ENCODE results near the gene LRRC14B.

DNA sequence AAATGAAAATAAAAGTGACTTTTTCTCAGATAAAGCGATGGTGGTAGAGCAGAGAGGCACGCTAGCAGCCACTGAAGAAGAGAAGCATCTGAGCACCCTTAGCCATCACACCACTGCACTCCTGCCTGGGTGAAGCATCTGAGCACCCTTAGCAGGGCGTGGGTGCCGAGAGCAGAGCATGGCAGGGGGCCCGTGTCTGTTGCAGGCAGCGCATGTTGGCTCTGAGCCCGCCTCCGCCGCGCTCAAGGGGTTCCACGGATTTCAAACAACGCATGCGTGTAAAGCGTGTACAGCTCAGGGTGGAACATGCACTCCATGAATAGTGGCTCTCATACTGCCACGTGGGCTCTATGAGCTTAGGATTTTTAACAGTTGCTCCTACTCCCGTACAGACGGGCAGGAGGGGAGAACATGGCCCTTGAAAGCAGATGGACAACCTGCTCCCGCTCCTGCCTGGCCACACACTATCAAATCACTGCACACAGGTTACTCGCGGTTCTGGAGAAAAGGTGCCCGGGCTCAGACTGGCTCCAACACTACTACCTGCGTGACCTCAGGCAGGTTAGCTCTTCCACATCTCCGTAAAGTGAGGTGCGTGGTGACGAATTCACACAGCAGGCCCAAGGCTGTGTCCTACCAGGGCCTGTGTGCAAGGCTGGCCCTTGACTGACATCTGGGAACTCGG is 12.1 kb downstream of the LRRC14B start:
- TF ChIP-seq, protein P1, sequence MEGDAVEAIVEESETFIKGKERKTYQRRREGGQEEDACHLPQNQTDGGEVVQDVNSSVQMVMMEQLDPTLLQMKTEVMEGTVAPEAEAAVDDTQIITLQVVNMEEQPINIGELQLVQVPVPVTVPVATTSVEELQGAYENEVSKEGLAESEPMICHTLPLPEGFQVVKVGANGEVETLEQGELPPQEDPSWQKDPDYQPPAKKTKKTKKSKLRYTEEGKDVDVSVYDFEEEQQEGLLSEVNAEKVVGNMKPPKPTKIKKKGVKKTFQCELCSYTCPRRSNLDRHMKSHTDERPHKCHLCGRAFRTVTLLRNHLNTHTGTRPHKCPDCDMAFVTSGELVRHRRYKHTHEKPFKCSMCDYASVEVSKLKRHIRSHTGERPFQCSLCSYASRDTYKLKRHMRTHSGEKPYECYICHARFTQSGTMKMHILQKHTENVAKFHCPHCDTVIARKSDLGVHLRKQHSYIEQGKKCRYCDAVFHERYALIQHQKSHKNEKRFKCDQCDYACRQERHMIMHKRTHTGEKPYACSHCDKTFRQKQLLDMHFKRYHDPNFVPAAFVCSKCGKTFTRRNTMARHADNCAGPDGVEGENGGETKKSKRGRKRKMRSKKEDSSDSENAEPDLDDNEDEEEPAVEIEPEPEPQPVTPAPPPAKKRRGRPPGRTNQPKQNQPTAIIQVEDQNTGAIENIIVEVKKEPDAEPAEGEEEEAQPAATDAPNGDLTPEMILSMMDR (IDR thresholded peaks at IDR 0.05): no peak
- TF ChIP-seq POLR2A (IDR thresholded peaks at IDR 0.05): no peak

Measured in right lobe of liver (tissue), 4 donors.